Mammary epithelial cell (primary cell): ENCODE results near the gene STXBP6.

Experiments
- CTCF ChIP-seq, 2 donors: IDR thresholded peaks in 1 of 2; conservative IDR thresholded peaks in 1 of 2; 2 replicates each; pipeline ENCODE4 v1.5.1; 2011 to 2012; ENCODE audit warnings: inconsistent platforms in 2 of 2, low read length in 2 of 2, mild to moderate bottlenecking in 2 of 2, control low read depth in 1 of 2, low read depth in 1 of 2; ENCODE audit not compliant: insufficient read depth in 1 of 2; ENCODE audit errors: extremely low read depth in 1 of 2
- EZH2 ChIP-seq: IDR thresholded peaks from 2 replicates; pipeline ENCODE4 v1.6.1; 2012; ENCODE audit warnings: low read length, inconsistent platforms, borderline replicate concordance

- TF ChIP-seq CTCF (conservative IDR thresholded peaks at IDR 0.05 in 1 of 2, IDR thresholded peaks at IDR 0.05 in 1 of 2; ENCODE audit: extremely low read depth in 1 of 2, insufficient read depth in 1 of 2, low read depth in 1 of 2, low read length in 2 of 2) (no peak), EZH2 (no peak)
Observed at GRCh38 chr14:24891987-24892496, 157.9 kb downstream of the STXBP6 start.
